IMR-90 (cell line): ENCODE data around the gene PLCL1. TPM values are rescaled to one million over a fixed set of nuclear protein-coding genes. Genes with fewer than 3 reads are reported as not detected.

ENCODE experiments used
- ATAC-seq: fragments of 200-7000 bp; cut with Tn5 transposase; 2 replicates; pipeline ENCODE4 v1.9.1; 2020; ENCODE audit warnings: low read depth, mild to moderate bottlenecking, moderate library complexity
- BruUV-seq: library from RNA; stranded (reverse); fragments of 400-500 nt; replicated peaks from 2 replicates; lab custom pipeline; 2021; lab: Mats Ljungman, UMichigan
- CTCF ChIA-PET: fragments of 300-600 bp; formaldehyde crosslinking; extraction: SDS; loops from one replicate; lab custom pipeline; 2021; ENCODE audit warnings: antibody characterized with exemption; lab: Yijun Ruan, JAX
- POLR2A ChIA-PET: fragments of 300-600 bp; sonication (Branson Sonifier 250); formaldehyde crosslinking; loops from one replicate; lab custom pipeline; 2022; ENCODE audit warnings: antibody characterized with exemption; ENCODE audit not compliant: unreplicated experiment; lab: Charles Lee
- DNase-seq: peaks from one replicate; pipeline ENCODE4 v3.0.0; 2013
- H2AFZ ChIP-seq: replicated peaks from 2 replicates; pipeline ENCODE3; 2013; ENCODE audit warnings: low read length, mild to moderate bottlenecking; ENCODE audit not compliant: poor library complexity
- H2AK5ac ChIP-seq: 2 replicates; pipeline ENCODE4 v1.6.1; 2013; ENCODE audit warnings: low read depth, low read length, inconsistent platforms
- H2AK9ac ChIP-seq: replicated peaks from 2 replicates; pipeline ENCODE3; 2013; ENCODE audit warnings: mild to moderate bottlenecking, low read depth, low read length, moderate library complexity; ENCODE audit not compliant: poor library complexity
- H2BK120ac ChIP-seq: 2 replicates; pipeline ENCODE4 v1.6.1; 2013; ENCODE audit warnings: low read depth, low read length, inconsistent platforms
- H2BK15ac ChIP-seq: 3 replicates; pipeline ENCODE4 v1.6.1; 2013; ENCODE audit warnings: low read depth, low read length, inconsistent platforms
- H2BK20ac ChIP-seq: 2 replicates; pipeline ENCODE4 v1.6.1; 2013; ENCODE audit warnings: low read depth, mild to moderate bottlenecking, inconsistent platforms, low read length, moderate library complexity
- H2BK5ac ChIP-seq: 2 replicates; pipeline ENCODE4 v1.6.1; 2013; ENCODE audit warnings: mild to moderate bottlenecking, low read depth, low read length, inconsistent platforms; ENCODE audit not compliant: poor library complexity, severe bottlenecking
- H3K14ac ChIP-seq: replicated peaks from 2 replicates; pipeline ENCODE4 v1.6.1; 2013; ENCODE audit warnings: low read depth, low read length, inconsistent platforms
- H3K18ac ChIP-seq: 2 replicates; pipeline ENCODE4 v1.6.1; 2013; ENCODE audit warnings: low read depth, low read length, control low read depth
- H3K23ac ChIP-seq: 2 replicates; pipeline ENCODE4 v1.6.1; 2013; ENCODE audit warnings: low read depth, low read length, inconsistent platforms
- H3K27ac ChIP-seq: 2 replicates; pipeline ENCODE4 v1.5.1; 2013; ENCODE audit warnings: mild to moderate bottlenecking, control low read depth, low read length; ENCODE audit not compliant: insufficient read depth
- H3K27me3 ChIP-seq: 2 replicates; pipeline ENCODE4 v1.6.1; 2013; ENCODE audit warnings: low read length; ENCODE audit not compliant: control insufficient read depth, insufficient read depth
- H3K36me3 ChIP-seq: 2 replicates; pipeline ENCODE4 v1.6.1; 2013; ENCODE audit warnings: low read length, mixed read lengths; ENCODE audit not compliant: control insufficient read depth, insufficient read depth
- H3K4ac ChIP-seq: 2 replicates; pipeline ENCODE4 v1.6.1; 2013; ENCODE audit warnings: low read depth, low read length, inconsistent platforms
- H3K4me1 ChIP-seq: 2 replicates; pipeline ENCODE4 v1.6.1; 2013; ENCODE audit warnings: low read length, mixed read lengths; ENCODE audit not compliant: control insufficient read depth, insufficient read depth
- H3K4me2 ChIP-seq: 2 replicates; pipeline ENCODE4 v1.6.1; 2013; ENCODE audit warnings: low read depth, mild to moderate bottlenecking, control low read depth, low read length, moderate library complexity
- H3K4me3 ChIP-seq: 2 replicates; pipeline ENCODE4 v1.5.1; 2013; ENCODE audit warnings: low read depth, mild to moderate bottlenecking, control low read depth, low read length, moderate library complexity; ENCODE audit not compliant: insufficient read depth
- H3K56ac ChIP-seq: 2 replicates; pipeline ENCODE4 v1.6.1; 2013; ENCODE audit warnings: low read length, inconsistent platforms; ENCODE audit not compliant: insufficient read depth; ENCODE audit errors: extremely low read depth
- H3K79me1 ChIP-seq, 2 experiments: 2 replicates each; pipeline ENCODE4 v1.6.1; 2013; ENCODE audit warnings: low read length in 2 of 2, inconsistent platforms in 1 of 2, low read depth in 1 of 2
- H3K9ac ChIP-seq: 2 replicates; pipeline ENCODE4 v1.6.1; 2013; ENCODE audit warnings: low read depth, low read length, control low read depth
- H3K9me1 ChIP-seq: 2 replicates; pipeline ENCODE4 v1.6.1; 2013; ENCODE audit warnings: low read length, inconsistent platforms; ENCODE audit not compliant: insufficient read depth
- H3K9me3 ChIP-seq: 2 replicates; pipeline ENCODE4 v1.6.1; 2013; ENCODE audit warnings: low read length; ENCODE audit not compliant: control insufficient read depth, insufficient read depth
- H4K20me1 ChIP-seq: 2 replicates; pipeline ENCODE4 v1.6.1; 2013; ENCODE audit warnings: low read length, inconsistent platforms; ENCODE audit not compliant: insufficient read depth
- H4K5ac ChIP-seq: 2 replicates; pipeline ENCODE4 v1.6.1; 2013; ENCODE audit warnings: mild to moderate bottlenecking, low read depth, low read length, control low read depth
- H4K8ac ChIP-seq, 2 experiments: 2 replicates each; pipeline ENCODE4 v1.6.1; 2013; ENCODE audit warnings: low read depth in 2 of 2, low read length in 2 of 2, control low read depth in 1 of 2, inconsistent platforms in 1 of 2
- H4K91ac ChIP-seq: 2 replicates; pipeline ENCODE4 v1.6.1; 2013; ENCODE audit warnings: low read depth, low read length, inconsistent platforms; ENCODE audit not compliant: insufficient read depth
- CEBPB ChIP-seq: IDR thresholded peaks from 2 replicates; pipeline ENCODE4 v1.6.1; 2012; ENCODE audit warnings: low read depth, low read length, improper control_type of control experiment
- CHD1 ChIP-seq: IDR thresholded peaks from 2 replicates; pipeline ENCODE4 v1.6.1; 2012; ENCODE audit warnings: low read depth, low read length, improper control_type of control experiment
- ELK1 ChIP-seq: fragments of 150-350 bp; IDR thresholded peaks from 2 replicates; pipeline ENCODE4 v1.6.1; 2016; ENCODE audit warnings: low read depth, mild to moderate bottlenecking, low read length, moderate library complexity, borderline replicate concordance
- FOS ChIP-seq: fragments of 150-350 bp; IDR thresholded peaks from 2 replicates; pipeline ENCODE4 v1.6.1; 2016; ENCODE audit warnings: low read depth, low read length
- MAZ ChIP-seq: IDR thresholded peaks from 2 replicates; pipeline ENCODE4 v1.6.1; 2012; ENCODE audit warnings: low read depth, mild to moderate bottlenecking, low read length, improper control_type of control experiment, moderate library complexity, borderline replicate concordance
- MXI1 ChIP-seq: IDR thresholded peaks from 2 replicates; pipeline ENCODE4 v1.6.1; 2012; ENCODE audit warnings: low read depth, mild to moderate bottlenecking, low read length, moderate library complexity, borderline replicate concordance
- RAD21 ChIP-seq: IDR thresholded peaks from 2 replicates; pipeline ENCODE4 v1.6.1; 2012; ENCODE audit warnings: low read length, improper control_type of control experiment
- RCOR1 ChIP-seq: IDR thresholded peaks from 2 replicates; pipeline ENCODE4 v1.6.1; 2012; ENCODE audit warnings: mild to moderate bottlenecking, low read length, improper control_type of control experiment; ENCODE audit not compliant: insufficient replicate concordance
- RFX5 ChIP-seq: IDR thresholded peaks from 2 replicates; pipeline ENCODE4 v1.8.0; 2012; ENCODE audit warnings: low read depth, mild to moderate bottlenecking, low read length, moderate library complexity
- SMC3 ChIP-seq: fragments of 150-350 bp; IDR thresholded peaks from 2 replicates; pipeline ENCODE4 v1.6.1; 2016; ENCODE audit warnings: low read depth, mild to moderate bottlenecking, antibody characterized with exemption, low read length, moderate library complexity
- USF2 ChIP-seq: fragments of 150-350 bp; IDR thresholded peaks from 2 replicates; pipeline ENCODE4 v1.6.1; 2017; ENCODE audit warnings: mild to moderate bottlenecking, antibody characterized with exemption, low read length, low read depth
- dilution Hi-C: fragments of 300-500 bp; cut with HindIII; formaldehyde crosslinking; loops from one replicate; pipeline ENCODE4 v1.14.3; 2018; ENCODE audit warnings: low sequenced_read_pairs; ENCODE audit not compliant: unreplicated experiment
- in situ Hi-C: fragments of 300-500 bp; cut with MboI; formaldehyde crosslinking; loops from 3 replicates; pipeline ENCODE4 v1.14.3; 2019; ENCODE audit warnings: low sequenced_read_pairs, inconsistent platforms, mixed read lengths
- intact Hi-C: fragments of 100-400 bp; cut with micrococcal nuclease; formaldehyde crosslinking; loops from 2 replicates; pipeline ENCODE4 v1.10.0; 2022
- polyA plus RNA-seq, 3 experiments: library from polyadenylated mRNA; depleted of rRNA; stranded (reverse); fragments of >200 nt; gene quantifications; 2 replicates each; pipeline ENCODE4 v1.2.3, GENCODE V29; 2012; ENCODE audit warnings: low replicate concordance in 1 of 3
- total RNA-seq: library from RNA; depleted of rRNA; stranded (reverse); fragments of >200 nt; gene quantifications from 2 replicates; pipeline ENCODE4 v1.2.3, GENCODE V29; 2012
- TF ChIP-seq, protein P1 (sequence below): conservative IDR thresholded peaks from 2 replicates; pipeline ENCODE4 v1.5.1; 2012; ENCODE audit warnings: mild to moderate bottlenecking, low read depth, low read length, improper control_type of control experiment

PLCL1 gene
- total and polyA plus RNA-seq, 2 of the 4 experiments (the other 2 are of a cell fraction) = 0.14 to 0.18 TPM

DNA sequence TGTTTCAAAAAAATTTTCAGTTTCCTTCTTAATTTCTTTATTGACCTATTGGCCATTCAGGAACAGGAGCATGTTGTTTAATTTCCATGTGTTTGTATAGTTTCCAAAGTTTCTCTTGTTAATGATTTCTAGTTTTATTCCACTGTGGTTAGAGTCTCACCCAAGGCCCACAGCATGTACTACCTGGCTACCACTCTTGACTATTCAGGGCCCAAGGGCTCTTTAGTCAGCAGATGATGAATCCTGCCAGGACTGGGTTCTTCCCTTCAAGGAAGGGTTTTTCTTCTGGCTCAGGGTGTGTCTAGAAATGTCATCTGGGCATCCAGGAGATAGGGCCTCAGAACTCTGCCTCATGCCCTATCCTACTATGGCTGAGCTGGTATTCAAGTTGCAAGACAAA, 161.4 kb downstream of the PLCL1 start:
- no peaks in the 10 kb centered on the region for H4K20me1 ChIP-seq
- dilution Hi-C loops (no loop called here), in situ Hi-C loops (no loop called here), intact Hi-C loops (no loop called here)
- H4K8ac ChIP-seq = no peak overlapping the region
- CTCF ChIA-PET = no interaction called here
- no peaks in the 10 kb centered on the region for H3K9me1 ChIP-seq
- DNase-seq (no peak), ATAC-seq (no peak)
- H2BK15ac ChIP-seq = no peak overlapping the region
- H2AK5ac ChIP-seq = no peak overlapping the region
- no peak overlapping the region for H4K91ac ChIP-seq
- H2AK9ac ChIP-seq = no peak overlapping the region
- TF ChIP-seq USF2 (no peak), FOS (no peak), CHD1 (no peak), MXI1 (no peak), RAD21 (no peak), SMC3 (no peak), RFX5 (no peak), MAZ (no peak), ELK1 (no peak), RCOR1 (no peak), CEBPB (no peak)
- TF ChIP-seq, protein P1, sequence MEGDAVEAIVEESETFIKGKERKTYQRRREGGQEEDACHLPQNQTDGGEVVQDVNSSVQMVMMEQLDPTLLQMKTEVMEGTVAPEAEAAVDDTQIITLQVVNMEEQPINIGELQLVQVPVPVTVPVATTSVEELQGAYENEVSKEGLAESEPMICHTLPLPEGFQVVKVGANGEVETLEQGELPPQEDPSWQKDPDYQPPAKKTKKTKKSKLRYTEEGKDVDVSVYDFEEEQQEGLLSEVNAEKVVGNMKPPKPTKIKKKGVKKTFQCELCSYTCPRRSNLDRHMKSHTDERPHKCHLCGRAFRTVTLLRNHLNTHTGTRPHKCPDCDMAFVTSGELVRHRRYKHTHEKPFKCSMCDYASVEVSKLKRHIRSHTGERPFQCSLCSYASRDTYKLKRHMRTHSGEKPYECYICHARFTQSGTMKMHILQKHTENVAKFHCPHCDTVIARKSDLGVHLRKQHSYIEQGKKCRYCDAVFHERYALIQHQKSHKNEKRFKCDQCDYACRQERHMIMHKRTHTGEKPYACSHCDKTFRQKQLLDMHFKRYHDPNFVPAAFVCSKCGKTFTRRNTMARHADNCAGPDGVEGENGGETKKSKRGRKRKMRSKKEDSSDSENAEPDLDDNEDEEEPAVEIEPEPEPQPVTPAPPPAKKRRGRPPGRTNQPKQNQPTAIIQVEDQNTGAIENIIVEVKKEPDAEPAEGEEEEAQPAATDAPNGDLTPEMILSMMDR = no peak
- no peak overlapping the region for H4K5ac ChIP-seq
- no peak overlapping the region for H3K27ac ChIP-seq
- no peak overlapping the region for H3K4ac ChIP-seq
- H2AFZ ChIP-seq = no peak overlapping the region
- H3K23ac ChIP-seq = no peak overlapping the region
- H3K4me3 ChIP-seq = no peak overlapping the region
- H3K4me1 ChIP-seq = no peaks in the 10 kb centered on the region
- H3K9me3 ChIP-seq = no peaks in the 10 kb centered on the region
- no peak overlapping the region for H3K4me2 ChIP-seq
- H3K14ac ChIP-seq = no peak overlapping the region
- no peaks in the 10 kb centered on the region for H3K27me3 ChIP-seq
- no peak overlapping the region for H3K56ac ChIP-seq
- no peaks in the 10 kb centered on the region for H3K36me3 ChIP-seq
- H3K9ac ChIP-seq = no peak overlapping the region
- no peak overlapping the region for H2BK20ac ChIP-seq
- H3K18ac ChIP-seq = no peak overlapping the region
- no TSS peak for BruUV-seq
- no peak overlapping the region for H2BK120ac ChIP-seq
- no peak overlapping the region for H2BK5ac ChIP-seq
- POLR2A ChIA-PET = no interaction called here
- no peaks in the 10 kb centered on the region for H3K79me1 ChIP-seq
